Lower lobe of right lung (tissue), 2 donors: ENCODE results near the gene GSTO1. TPM values are rescaled to one million over a fixed set of nuclear protein-coding genes. Genes with fewer than 3 reads are reported as not detected.

Source experiments
- ATAC-seq, 2 donors: fragments of 200-7000 bp; cut with Tn5 transposase; one replicate each; pipeline ENCODE4 v1.9.1; 2020 to 2022; ENCODE audit warnings: mild to moderate bottlenecking in 2 of 2, moderate library complexity in 2 of 2
- DNase-seq: peaks from one replicate; pipeline ENCODE4 v3.0.0-alpha.2; 2020
- H3K27ac ChIP-seq: fragments of 200-600 bp; one replicate; pipeline ENCODE4 v1.8.0; 2022
- H3K27me3 ChIP-seq: fragments of 200-600 bp; one replicate; pipeline ENCODE4 v1.8.0; 2022; ENCODE audit warnings: low read depth
- H3K36me3 ChIP-seq: fragments of 200-600 bp; one replicate; pipeline ENCODE4 v1.8.0; 2022; ENCODE audit warnings: mild to moderate bottlenecking
- H3K4me1 ChIP-seq: fragments of 200-600 bp; one replicate; pipeline ENCODE4 v1.8.0; 2022
- H3K4me3 ChIP-seq: fragments of 200-600 bp; one replicate; pipeline ENCODE4 v1.8.0; 2022; ENCODE audit warnings: mild to moderate bottlenecking
- H3K9me3 ChIP-seq: fragments of 200-600 bp; one replicate; pipeline ENCODE4 v1.8.0; 2022
- CTCF ChIP-seq: fragments of 200-600 bp; IDR thresholded peaks from one replicate; pipeline ENCODE4 v1.8.0; 2022; ENCODE audit warnings: antibody characterized with exemption, mild to moderate bottlenecking
- intact Hi-C: fragments of 100-400 bp; cut with DNase I; formaldehyde crosslinking; loops from one replicate; pipeline ENCODE4 v1.11.0; 2022
- total RNA-seq: library from RNA; stranded (reverse); fragmentation: NEBNext Ultra II Directional; extraction: Animal tissue kit (Norgen Biotek cat#: 25700); gene quantifications from one replicate; pipeline ENCODE4 v1.2.1, GENCODE V29; 2021
- donor health status: DM: no; HTN: yes; CAD: no; lungs with severe emphysema.

Gene GSTO1
- total RNA-seq, 1 donor from 2014 or later = 133 TPM

GRCh38 chr10:104277785-104278184, 23.1 kb downstream of the GSTO1 start:
- DNase-seq (no peak), ATAC-seq (no peak)
- Histone ChIP-seq H3K4me1 (no peaks in the 10 kb centered on the region), H3K27ac (no peak overlapping the region), H3K36me3 (no peaks in the 10 kb centered on the region), H3K9me3 (no peaks in the 10 kb centered on the region), H3K4me3 (no peak overlapping the region), H3K27me3 (peaks cover 8% of the 10 kb centered on the region)
- TF ChIP-seq CTCF = no peak
- intact Hi-C loops = no loop called here

- peaks cover 6% of the 10 kb centered on the region for H3K27me3 ChIP-seq
- no peak overlapping the region for H3K4me3 ChIP-seq
- ATAC-seq (no peak), DNase-seq (no peak)
- H3K36me3 ChIP-seq = no peaks in the 10 kb centered on the region
- intact Hi-C loops = no loop called here
- no peak overlapping the region for H3K27ac ChIP-seq
- no peak for TF ChIP-seq CTCF
- H3K9me3 ChIP-seq = no peaks in the 10 kb centered on the region
- H3K4me1 ChIP-seq = no peaks in the 10 kb centered on the region
These were observed 25.0 kb downstream of the GSTO1 start for GRCh38 chr10:104279550-104280259.

- TF ChIP-seq CTCF = no peak
- DNase-seq (no peak), ATAC-seq (no peak)
- Histone ChIP-seq H3K4me1 (no peaks in the 10 kb centered on the region), H3K36me3 (no peaks in the 10 kb centered on the region), H3K27ac (no peak overlapping the region), H3K4me3 (no peak overlapping the region), H3K9me3 (no peaks in the 10 kb centered on the region), H3K27me3 (no peaks in the 10 kb centered on the region)
- intact Hi-C loops = no loop called here
These were observed 27.0 kb downstream of the GSTO1 start for GRCh38 chr10:104281694-104282093.

- Histone ChIP-seq H3K27me3 (no peaks in the 10 kb centered on the region), H3K27ac (no peak overlapping the region), H3K4me1 (no peaks in the 10 kb centered on the region), H3K4me3 (no peak overlapping the region), H3K36me3 (no peaks in the 10 kb centered on the region), H3K9me3 (no peaks in the 10 kb centered on the region)
- ATAC-seq (no peak), DNase-seq (no peak)
- intact Hi-C loops = no loop called here
- TF ChIP-seq CTCF = no peak
These were observed 30.2 kb downstream of the GSTO1 start for GRCh38 chr10:104284846-104285245.

- ATAC-seq (no peak), DNase-seq (no peak)
- Histone ChIP-seq H3K4me1 (no peaks in the 10 kb centered on the region), H3K27ac (no peak overlapping the region), H3K36me3 (no peaks in the 10 kb centered on the region), H3K9me3 (no peaks in the 10 kb centered on the region), H3K27me3 (no peaks in the 10 kb centered on the region), H3K4me3 (no peak overlapping the region)
- no peak for TF ChIP-seq CTCF
- intact Hi-C loops = no loop called here
These were observed 32.2 kb downstream of the GSTO1 start for GRCh38 chr10:104286939-104287338.
